Measurements from ENCODE around the gene ANKS6. TPM values are rescaled to one million over a fixed set of nuclear protein-coding genes. Genes with fewer than 3 reads are reported as not detected.

ANKS6 gene
- 17.3 and 19.5 TPM in 2 replicates for total RNA-seq

DNA sequence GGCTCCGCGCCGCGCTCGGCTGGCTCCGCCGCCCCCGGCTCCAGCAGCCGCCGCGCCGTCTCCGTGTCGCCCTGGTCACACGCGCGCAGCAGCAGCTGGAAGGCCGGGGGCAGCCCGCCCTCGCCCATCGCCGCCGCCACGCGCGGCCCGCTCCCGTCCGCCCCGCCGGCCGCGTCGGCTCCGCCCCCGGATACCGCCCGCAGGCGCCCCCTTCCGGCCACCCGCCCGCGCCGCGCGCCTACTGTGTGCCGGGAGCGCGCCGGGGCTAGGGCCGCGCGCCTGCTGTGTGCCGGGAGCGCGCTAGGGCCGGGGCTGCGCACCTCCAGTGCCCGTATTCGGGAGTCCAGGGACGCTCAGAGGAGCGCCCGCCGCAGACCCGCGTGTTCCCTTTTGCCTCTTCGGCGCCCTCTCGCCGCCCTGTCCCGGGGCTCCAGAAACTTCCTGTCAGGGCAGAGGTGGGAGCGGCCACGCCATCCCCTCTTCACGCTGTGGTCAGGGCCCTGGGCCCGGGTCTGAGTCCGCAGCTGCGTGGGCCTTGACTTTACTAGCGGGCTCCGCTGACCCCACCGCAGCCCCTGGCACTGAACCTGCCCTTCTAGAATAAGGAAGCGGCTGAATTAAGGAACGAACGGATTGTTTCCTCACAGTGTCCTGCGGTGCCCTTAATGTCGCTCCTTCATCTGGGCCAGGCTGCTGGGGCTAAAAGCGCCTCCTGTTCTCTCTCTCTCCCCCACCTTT lies at the start of gene ANKS6:
TSS of gene ANKS6 (minus strand) at position 192 of the 738 bp plus-strand sequence. CDS start at position 128, 64 bp downstream.

DNA sequence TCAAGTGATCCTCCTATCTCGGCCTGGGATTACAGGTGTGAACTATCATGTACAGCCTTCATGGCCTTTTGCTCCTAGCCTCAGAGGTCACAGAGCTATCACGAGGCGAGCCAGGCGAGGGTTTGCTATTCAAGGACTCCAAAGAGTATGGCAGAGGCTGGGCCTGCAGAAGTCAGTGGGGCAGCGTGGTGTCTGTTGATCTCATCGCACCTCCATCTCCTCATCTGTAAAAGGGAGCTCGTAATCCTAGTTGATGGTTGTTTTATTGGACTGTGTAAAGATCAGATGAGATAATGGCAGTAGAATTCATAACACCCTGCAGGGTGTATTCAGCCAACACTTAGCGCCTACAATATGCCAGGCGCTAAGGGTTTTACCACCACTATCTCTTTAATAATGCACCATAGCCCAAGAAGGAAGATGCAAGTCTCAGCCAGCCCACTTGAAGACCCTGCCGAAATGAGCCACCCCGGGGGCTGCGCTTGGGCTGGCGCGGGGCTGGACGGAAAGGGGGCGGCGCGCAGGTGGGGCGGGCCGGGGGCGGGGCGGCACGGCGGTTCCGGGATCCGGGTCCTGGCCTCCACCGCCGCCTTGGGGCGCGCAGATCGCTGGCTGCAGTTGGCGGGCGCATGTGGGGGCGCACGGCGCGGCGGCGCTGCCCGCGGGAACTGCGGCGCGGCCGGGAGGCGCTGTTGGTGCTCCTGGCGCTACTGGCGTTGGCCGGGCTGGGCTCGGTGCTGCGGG lies 10.9 kb upstream of the ANKS6 start, which contains the start of gene GALNT12:
TSS of gene GALNT12 (plus strand) at position 601 of the 744 bp plus-strand sequence. CDS start at position 630, 29 bp downstream.

DNA sequence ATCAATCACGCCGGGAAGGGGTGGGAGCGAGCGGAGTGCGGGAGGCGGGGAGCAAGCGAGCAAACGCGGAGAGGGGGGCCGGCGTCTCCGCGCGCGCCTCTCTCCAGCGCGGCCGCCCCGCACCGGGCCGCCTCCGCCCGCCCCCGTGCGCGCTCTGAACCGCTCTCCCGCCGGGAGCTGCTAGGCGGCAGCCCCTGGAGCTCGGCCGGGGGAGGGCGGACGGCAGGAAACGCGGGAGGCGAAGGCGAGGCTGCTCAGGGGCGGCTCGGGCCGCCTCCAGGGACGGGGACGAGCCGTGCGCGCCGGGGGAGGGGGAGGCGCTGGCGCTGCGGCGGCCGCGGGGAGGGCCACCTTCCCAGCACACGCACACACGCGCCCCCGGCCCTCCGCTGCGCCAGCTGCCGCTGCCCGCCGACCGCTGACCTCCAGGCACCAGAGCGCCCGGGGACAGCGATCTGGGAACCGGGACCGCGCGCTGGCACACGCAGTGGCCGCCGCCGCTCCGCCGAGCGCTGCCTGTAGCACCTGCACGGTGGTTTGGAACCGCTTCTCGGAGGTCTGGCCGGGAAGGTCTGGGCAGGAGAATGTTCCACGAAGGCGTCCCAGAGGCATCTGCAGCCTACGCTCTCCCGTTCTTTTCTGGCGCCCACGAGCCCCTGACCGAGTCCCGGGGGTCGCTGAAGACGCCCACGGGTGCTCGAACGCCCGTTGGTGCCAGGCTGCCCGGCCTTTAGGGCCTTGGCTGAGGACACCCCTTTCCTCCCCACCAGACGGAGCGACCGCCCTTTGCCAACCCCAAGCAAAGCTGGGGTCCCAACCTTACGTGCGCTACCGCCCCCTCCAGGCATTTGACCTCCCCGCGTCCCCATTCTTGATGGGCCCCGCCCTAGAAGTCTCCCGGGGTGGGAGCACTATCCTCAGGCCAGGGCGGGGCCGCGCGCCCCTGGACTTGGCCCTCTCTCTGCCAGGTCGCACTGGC lies 87.1 kb downstream of the ANKS6 start, which contains the start of gene GABBR2:
TSS of gene GABBR2 (minus strand) at position 3 of the 979 bp plus-strand sequence. CDS start 198 bp downstream, outside the sequence.

Other genes starting within 250 kb of the ANKS6 start
- gene GABBR2, start 87.6 kb downstream of the ANKS6 start, total RNA-seq, result 0.44 and 8.3 TPM in 2 replicates
- gene GALNT12, start 11.1 kb upstream of the ANKS6 start, total RNA-seq, result 2.9 and 23.6 TPM in 2 replicates
- gene COL15A1, start 147.4 kb upstream of the ANKS6 start, total RNA-seq, result 5.4 and 108 TPM in 2 replicates

Measured in placental pericyte (primary cell).